Motor neuron (in vitro differentiated cells): ENCODE data around the gene COP1. TPM values are rescaled to one million over a fixed set of nuclear protein-coding genes. Genes with fewer than 3 reads are reported as not detected.
"Not testable (repeated sequence)": the region's sequence is repeated elsewhere in the genome, so short reads cannot be mapped to it uniquely, and the experiment has no call there.

Experiments used
- ATAC-seq, 8 experiments: fragments of 200-7000 bp; cut with Tn5 transposase; replicated peaks in 6 of 8; 2 replicates each; pipeline ENCODE4 v1.8.0; 2021; ENCODE audit warnings: mild to moderate bottlenecking in 8 of 8, moderate library complexity in 8 of 8
- H3K27ac ChIP-seq, 2 donors: fragments of 250-450 bp; sonication (Bioruptor Pico); 2 replicates each; pipeline ENCODE4 v1.9.0; 2021; ENCODE audit warnings: antibody characterized with exemption in 2 of 2, mild to moderate bottlenecking in 2 of 2, moderate library complexity in 1 of 2
- H3K4me1 ChIP-seq, 2 donors: fragments of 250-450 bp; sonication (Bioruptor Pico); replicated peaks in 1 of 2; 2 replicates each; pipeline ENCODE4 v1.6.1; 2021; ENCODE audit warnings: antibody characterized with exemption in 2 of 2, mild to moderate bottlenecking in 2 of 2, moderate library complexity in 1 of 2
- H3K4me3 ChIP-seq, 5 donors: fragments of 250-450 bp; sonication (Bioruptor Pico); 2 replicates each; pipeline ENCODE4 v1.9.0; 2021; ENCODE audit warnings: antibody characterized with exemption in 5 of 5, mild to moderate bottlenecking in 5 of 5, moderate library complexity in 4 of 5
- WGBS, 10 experiments: fragments of 450-650 bp; shearing (Covaris generic); methylation state at CpG; one replicate each; pipeline ENCODE4 v1.0.0; 2022; 5-methylcytosine and 5-hydroxymethylcytosine counted together
- in situ Hi-C, 9 experiments: fragments of 400-800 bp; cut with MboI; loops; one replicate each; pipeline ENCODE4 v1.15.0; 2021; ENCODE audit warnings: low sequenced_read_pairs in 9 of 9, low pct_unique_long_range_greater_than_20kb in 2 of 9; ENCODE audit not compliant: unreplicated experiment in 9 of 9
- total RNA-seq, 8 experiments: library from RNA; unstranded; fragments of 300-600 nt; gene quantifications; 2 replicates each; pipeline versions ENCODE4 v1.2.3 to v1.2.4, GENCODE V29; 2022

The COP1 gene
- total RNA-seq, 8 experiments from 2014 or later: 22.4 to 76.3 (median 48.2) TPM

- H3K27ac ChIP-seq, H3K4me1 ChIP-seq, H3K4me3 ChIP-seq, ATAC-seq, in situ Hi-C loops: not testable (repeated sequence)
- WGBS, 10 experiments: no CpG with 5 or more reads among the region's 8 CpGs
Observed at GRCh38 chr1:175992825-175993224, 214.3 kb downstream of the COP1 start.

GRCh38 chr1:175992202-175992601 is 214.9 kb downstream of the COP1 start:
- ATAC-seq, H3K4me1 ChIP-seq, H3K4me3 ChIP-seq, H3K27ac ChIP-seq, in situ Hi-C loops: not testable (repeated sequence)
- 92 to 100% (median 100%) methylated on average over 1 to 13 of the region's 14 CpGs; no CpG with 5 or more reads in 5 of the 10 experiments for WGBS, 10 experiments

GRCh38 chr1:175984813-175985212 is 222.3 kb downstream of the COP1 start:
- WGBS, 10 experiments: 91 to 100% (median 100%) methylated on average over 1 of the region's 1 CpG; no CpG with 5 or more reads in 4 of the 10 experiments
- in situ Hi-C loops: no loop called here

GRCh38 chr1:175984057-175984812 is 222.9 kb downstream of the COP1 start:
- no peak overlapping the region for H3K4me3 ChIP-seq
- no peaks in the 10 kb centered on the region for H3K4me1 ChIP-seq
- in situ Hi-C loops: no loop called here
- WGBS, 10 experiments: 83 to 100% (median 98%) methylated on average over 1 to 12 of the region's 12 CpGs
- ATAC-seq: no peak
- H3K27ac ChIP-seq: no peak overlapping the region

More at GRCh38 chr1:175984813-175985212, 222.3 kb downstream of the COP1 start:
- Histone ChIP-seq H3K27ac (no peak overlapping the region), H3K4me1 (no peaks in the 10 kb centered on the region), H3K4me3 (no peak overlapping the region)
- ATAC-seq: no peak

GRCh38 chr1:175983363-175983762 is 223.7 kb downstream of the COP1 start:
- ATAC-seq, H3K27ac ChIP-seq, in situ Hi-C loops, H3K4me3 ChIP-seq, H3K4me1 ChIP-seq: not testable (repeated sequence)
- 86 to 100% (median 100%) methylated on average over 1 to 2 of the region's 2 CpGs; no CpG with 5 or more reads in 4 of the 10 experiments for WGBS, 10 experiments

- in situ Hi-C loops: no loop called here
- Histone ChIP-seq H3K27ac (no peak overlapping the region), H3K4me1 (no peaks in the 10 kb centered on the region), H3K4me3 (no peak overlapping the region)
- ATAC-seq: no peak
Observed at GRCh38 chr1:175981128-175981527, 226.0 kb downstream of the COP1 start.

- Histone ChIP-seq H3K4me1 (no peaks in the 10 kb centered on the region), H3K4me3 (no peak overlapping the region), H3K27ac (no peak overlapping the region)
- 80 to 100% (median 92%) methylated on average over 1 of the region's 1 CpG for WGBS, 10 experiments
- in situ Hi-C loops: no loop called here
- ATAC-seq: no peak
Observed at GRCh38 chr1:175978926-175979325, 228.2 kb downstream of the COP1 start.

GRCh38 chr1:175978476-175978875 is 228.6 kb downstream of the COP1 start:
- 85 to 100% (median 95%) methylated on average over 1 of the region's 1 CpG; no CpG with 5 or more reads in 1 of the 10 experiments for WGBS, 10 experiments
- H3K4me1 ChIP-seq: no peaks in the 10 kb centered on the region
- H3K4me3 ChIP-seq: no peak overlapping the region
- ATAC-seq: no peak
- in situ Hi-C loops: no loop called here
- no peak overlapping the region for H3K27ac ChIP-seq

GRCh38 chr1:175976865-175977642 is 230.0 kb downstream of the COP1 start:
- ATAC-seq: no peak
- no peak overlapping the region for H3K4me3 ChIP-seq
- no peaks in the 10 kb centered on the region for H3K4me1 ChIP-seq
- WGBS, 10 experiments: 64 to 100% (median 85%) methylated on average over 1 of the region's 1 CpG
- no peak overlapping the region for H3K27ac ChIP-seq
- in situ Hi-C loops: no loop called here

GRCh38 chr1:175969231-175969630 is 237.9 kb downstream of the COP1 start:
- ATAC-seq: no peak
- in situ Hi-C loops: no loop called here
- Histone ChIP-seq H3K4me1 (no peaks in the 10 kb centered on the region), H3K4me3 (no peak overlapping the region), H3K27ac (no peak overlapping the region)

GRCh38 chr1:175968486-175969172 is 238.5 kb downstream of the COP1 start:
- in situ Hi-C loops: no loop called here
- no peak overlapping the region for H3K4me3 ChIP-seq
- peak in 4 of 8 experiments; percentile 27 to 56 (median 42) for ATAC-seq

GRCh38 chr1:175963740-175964139 is 243.3 kb downstream of the COP1 start:
- ATAC-seq: no peak
- in situ Hi-C loops: no loop called here
- Histone ChIP-seq H3K4me3 (no peak overlapping the region), H3K27ac (no peak overlapping the region), H3K4me1 (no peaks in the 10 kb centered on the region)
- 64 to 100% (median 93%) methylated on average over 1 to 2 of the region's 2 CpGs for WGBS, 10 experiments

More at GRCh38 chr1:175968486-175969172, 238.5 kb downstream of the COP1 start:
- no peak overlapping the region for H3K27ac ChIP-seq
- WGBS, 10 experiments: 33 to 100% (median 62%) methylated on average over 2 to 3 of the region's 3 CpGs; no CpG with 5 or more reads in 1 of the 10 experiments
- H3K4me1 ChIP-seq: no peaks in the 10 kb centered on the region

- no peaks in the 10 kb centered on the region for H3K4me1 ChIP-seq
- 85 to 100% (median 100%) methylated on average over 1 of the region's 1 CpG; no CpG with 5 or more reads in 3 of the 10 experiments for WGBS, 10 experiments
- ATAC-seq: no peak
- H3K27ac ChIP-seq: no peak overlapping the region
- no peak overlapping the region for H3K4me3 ChIP-seq
- in situ Hi-C loops: no loop called here
Observed at GRCh38 chr1:175960169-175960568, 246.9 kb downstream of the COP1 start.
